ENCODE measurements around the gene PIGU.

GRCh38 chr20:34585019-34585418 is 91.9 kb downstream of the PIGU start:
- TF ChIP-seq FOXJ3 (CRISPR knock-in tag; IDR thresholded peaks at IDR 0.05): no peak
- no peak for TF ChIP-seq TAF1 (IDR thresholded peaks at IDR 0.05; ENCODE audit: borderline replicate concordance, low read depth, low read length)
- no peak for TF ChIP-seq NRF1 (IDR thresholded peaks at IDR 0.05; ENCODE audit: low read depth, low read length)
- no peak for TF ChIP-seq CTCF (IDR thresholded peaks at IDR 0.05)
- no peak for TF ChIP-seq POLR2AphosphoS5 (IDR thresholded peaks at IDR 0.05; ENCODE audit: low read depth, low read length)
- no peak for TF ChIP-seq YY1 (IDR thresholded peaks at IDR 0.05; ENCODE audit: low read depth)
- no peak for TF ChIP-seq PBX3 (IDR thresholded peaks at IDR 0.05)
- no peak for TF ChIP-seq RFX5 (IDR thresholded peaks at IDR 0.05; ENCODE audit: low read length)
- no peak for TF ChIP-seq EP300 (IDR thresholded peaks at IDR 0.05; ENCODE audit: borderline replicate concordance in 1 of 2, low read depth in 1 of 2, low read length in 1 of 2)
- no peak for TF ChIP-seq JUND (IDR thresholded peaks at IDR 0.05)
